Testis (tissue), 2 donors: ENCODE measurements around the gene ZNG1C.
"Not testable (repeated sequence)": the region's sequence is repeated elsewhere in the genome, so short reads cannot be mapped to it uniquely, and the experiment has no call there.

ENCODE experiments used
- CTCF ChIP-seq, 3 experiments: fragments of 450-650 bp in 2 of 3; fragments of 200-600 bp in 1 of 3; sonication (generic) in 1 of 3; IDR thresholded peaks; one replicate each; pipeline ENCODE4 v1.5.1; 2016 to 2019; ENCODE audit warnings: antibody characterized with exemption in 3 of 3, mild to moderate bottlenecking in 2 of 3, moderate library complexity in 1 of 3
- POLR2A ChIP-seq: fragments of 450-650 bp; IDR thresholded peaks from one replicate; pipeline ENCODE4 v1.6.1; 2017; ENCODE audit warnings: antibody characterized with exemption, mild to moderate bottlenecking, moderate library complexity

DNA sequence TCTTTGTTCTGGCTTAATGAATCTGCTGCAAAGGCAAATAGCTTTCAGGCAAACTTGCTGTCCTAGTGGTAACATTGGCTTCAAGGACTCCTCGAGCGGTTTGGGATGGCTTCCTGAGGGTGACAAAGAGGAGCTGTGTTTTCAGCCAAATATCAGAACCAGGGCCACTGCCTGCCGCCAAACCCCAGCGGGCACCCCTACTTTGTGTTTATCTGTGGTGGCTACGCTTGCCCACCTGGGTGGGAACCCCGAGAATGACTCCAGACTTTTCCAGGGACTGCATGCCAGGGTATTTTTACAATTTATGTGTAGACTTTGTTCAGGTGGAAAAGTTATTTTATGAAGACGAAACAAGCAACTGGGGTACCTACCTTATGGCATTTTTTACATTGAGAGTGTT is 96.2 kb downstream of the ZNG1C start:
- not testable (repeated sequence) for TF ChIP-seq POLR2A; CTCF (IDR thresholded peaks at IDR 0.05)
